Adrenal gland (tissue), 12 donors: Measurements from ENCODE around the gene AP1S1. TPM values are rescaled to one million over a fixed set of nuclear protein-coding genes. Genes with fewer than 3 reads are reported as not detected.

ENCODE experiments used
- DNase-seq, 7 donors: peaks; one replicate each; pipeline ENCODE4 v3.0.0-alpha.2; 2019 to 2020
- H3K27ac ChIP-seq, 5 donors: fragments of 200-600 bp; sonication (generic) in 4 of 5; 1 replicate in 3 of 5; 2 replicates in 2 of 5; pipeline versions ENCODE4 v1.5.1 to v1.8.0; 2016 to 2020; ENCODE audit warnings: mild to moderate bottlenecking in 1 of 5
- H3K27me3 ChIP-seq: fragments of 200-600 bp; 2 replicates; pipeline ENCODE4 v1.8.0; 2021
- H3K36me3 ChIP-seq, 2 donors: fragments of 200-600 bp; replicated peaks in 1 of 2; 1 replicate in 1 of 2; 2 replicates in 1 of 2; pipeline versions ENCODE4 v1.5.1 to v1.8.0; 2018 to 2022
- H3K4me1 ChIP-seq, 2 donors: fragments of 200-600 bp; replicated peaks in 1 of 2; 1 replicate in 1 of 2; 2 replicates in 1 of 2; pipeline versions ENCODE4 v1.5.1 to v1.8.0; 2018 to 2021
- H3K4me3 ChIP-seq, 4 donors: fragments of 200-600 bp; sonication (generic) in 3 of 4; one replicate each; pipeline ENCODE4 v1.5.1; 2016 to 2018
- H3K9me3 ChIP-seq, 3 donors: fragments of 200-600 bp; sonication (generic) in 1 of 3; replicated peaks in 1 of 3; 1 replicate in 2 of 3; 2 replicates in 1 of 3; pipeline versions ENCODE4 v1.5.1 to v1.8.0; 2016 to 2021
- CTCF ChIP-seq, 6 experiments: fragments of 450-650 bp in 4 of 6; fragments of 200-600 bp in 2 of 6; sonication (generic) in 1 of 6; IDR thresholded peaks; 1 replicate in 5 of 6; 2 replicates in 1 of 6; pipeline versions ENCODE4 v1.5.1 to v1.8.0; 2016 to 2021; ENCODE audit warnings: antibody characterized with exemption in 6 of 6, mild to moderate bottlenecking in 2 of 6, moderate library complexity in 1 of 6
- POLR2A ChIP-seq, 2 donors: fragments of 450-650 bp; IDR thresholded peaks; one replicate each; pipeline ENCODE4 v1.6.1; 2017; ENCODE audit warnings: antibody characterized with exemption in 2 of 2, mild to moderate bottlenecking in 2 of 2, moderate library complexity in 1 of 2
- WGBS, 4 donors: extraction: QIAGEN DNeasy Blood & Tissue Kit in 2 of 4; methylation state at CpG; one replicate each; pipeline versions ENCODE4 v1.1.5 to v1.1.7; 2013 to 2017; 5-methylcytosine and 5-hydroxymethylcytosine counted together
- intact Hi-C, 2 donors: fragments of 100-400 bp; cut with DNase I; formaldehyde crosslinking; loops; one replicate each; pipeline versions ENCODE4 v1.14.1 to v1.15.0; 2022 to 2023
- polyA plus RNA-seq, 3 donors: library from polyadenylated mRNA; stranded (reverse); fragments of 200-250 nt in 2 of 3; fragments of 350-450 nt in 1 of 3; fragmentation: Illumina TruSeq in 1 of 3; extraction: RNeasy Lipid Tissue Mini Kit (QIAGEN cat#74804) in 1 of 3; gene quantifications; one replicate each; pipeline ENCODE4 v1.2.3, GENCODE V29; 2013 to 2014
- total RNA-seq, 9 donors: library from RNA; depleted of rRNA in 4 of 9; stranded (reverse); fragments of >200 nt in 4 of 9; fragments of 120-200 nt in 1 of 9; fragmentation: NEBNext Ultra II Directional in 1 of 9; extraction: Animal tissue kit (Norgen Biotek cat#: 25700) in 1 of 9; gene quantifications; one replicate each; pipeline versions ENCODE4 v1.1.0 to v1.2.4, GENCODE V29; 2013 to 2023
- donor health status: healthy with polysubstance abuse.
- donor health status: Bipolar disorder and iron deficiency.
- donor health status: DM: yes; HTN: yes; CAD: no.
- donor health status: DM: no; HTN: no; CAD: no.
- donor health status: DM: no; HTN: no; CAD: no.
- donor health status: DM: yes; HTN: yes; CAD: no.

Gene AP1S1
- total and polyA plus RNA-seq, 12 donors, result 20.4 to 190 (median 39.0) TPM

DNA sequence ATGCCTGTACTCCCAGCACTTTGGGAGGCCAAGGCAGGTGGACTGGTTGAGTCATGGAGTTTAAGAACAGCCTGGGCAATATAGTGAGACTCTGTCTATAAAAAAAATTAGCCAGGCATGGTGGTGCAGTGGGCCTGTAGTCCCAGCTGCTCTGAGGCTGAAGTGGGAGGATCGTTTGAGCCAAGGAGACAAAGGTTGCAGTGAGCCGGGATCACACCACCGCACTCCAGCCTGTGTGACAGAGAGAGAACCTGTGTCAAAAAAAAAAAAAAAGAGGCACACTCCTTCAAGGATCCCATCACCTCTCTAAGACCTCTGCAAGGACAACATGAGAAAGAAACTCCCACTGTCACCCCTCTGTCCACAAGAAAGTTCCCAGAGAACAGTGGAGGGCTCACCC lies 21.4 kb downstream of the AP1S1 start:
- H3K27me3 ChIP-seq, result peaks cover 90% of the 10 kb centered on the region
- no peaks in the 10 kb centered on the region for H3K36me3 ChIP-seq
- TF ChIP-seq CTCF (IDR thresholded peaks at IDR 0.05) (no peak), POLR2A (IDR thresholded peaks at IDR 0.05) (no peak)
- WGBS, 4 donors, result 35 to 58% (median 43%) methylated on average over 2 to 3 of the region's 3 CpGs
- H3K4me1 ChIP-seq, result peaks cover 12 to 24% of the 10 kb centered on the region in 2 donors
- intact Hi-C loops, result no loop called here
- no peak for DNase-seq
- no peaks in the 10 kb centered on the region for H3K9me3 ChIP-seq
- no peak overlapping the region for H3K27ac ChIP-seq
- no peak overlapping the region for H3K4me3 ChIP-seq

- TF ChIP-seq CTCF (IDR thresholded peaks at IDR 0.05) (no peak), POLR2A (IDR thresholded peaks at IDR 0.05) (no peak)
- peaks cover 11 to 17% of the 10 kb centered on the region in 2 donors for H3K4me1 ChIP-seq
- DNase-seq, result no peak
- H3K9me3 ChIP-seq, result no peaks in the 10 kb centered on the region
- 75 to 81% (median 81%) methylated on average over 2 of the region's 2 CpGs; no CpG with 5 or more reads in 1 of the 4 donors for WGBS, 4 donors
- no peak overlapping the region for H3K4me3 ChIP-seq
- no peaks in the 10 kb centered on the region for H3K36me3 ChIP-seq
- H3K27ac ChIP-seq, result no peak overlapping the region
- peaks cover 79% of the 10 kb centered on the region for H3K27me3 ChIP-seq
- intact Hi-C loops, result no loop called here
These were observed 23.4 kb downstream of the AP1S1 start for GRCh38 chr7:101177644-101178043.

DNA sequence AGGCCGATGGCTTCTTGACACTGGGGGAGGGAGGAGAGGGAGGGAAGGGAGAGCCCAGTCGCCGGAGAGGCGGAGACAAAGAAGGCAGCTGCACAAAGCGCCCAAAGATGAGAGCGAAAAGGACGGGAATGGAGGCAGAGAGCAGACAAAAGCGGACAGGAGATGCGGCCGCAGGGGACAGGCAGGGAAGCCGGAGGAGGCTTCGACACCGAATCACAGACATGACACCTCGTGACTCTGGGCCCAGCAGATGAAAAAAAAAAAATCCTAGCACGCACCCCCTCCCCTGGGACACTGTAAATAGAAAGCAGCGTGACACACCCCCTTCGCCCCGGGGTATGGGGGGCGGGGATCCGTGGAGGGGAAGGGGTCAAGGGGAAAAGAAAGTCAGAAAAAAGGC lies 24.8 kb downstream of the AP1S1 start:
- Histone ChIP-seq H3K4me3 (no peak overlapping the region), H3K27ac (no peak overlapping the region), H3K4me1 (peaks cover 0 to 5% of the 10 kb centered on the region in 2 donors), H3K36me3 (no peaks in the 10 kb centered on the region), H3K27me3 (peaks cover 66% of the 10 kb centered on the region), H3K9me3 (no peaks in the 10 kb centered on the region)
- WGBS, 4 donors, result 1 to 3% (median 3%) methylated on average over 15 to 20 of the region's 20 CpGs
- TF ChIP-seq CTCF (IDR thresholded peaks at IDR 0.05) (no peak), POLR2A (IDR thresholded peaks at IDR 0.05) (no peak)
- intact Hi-C loops, result no loop called here
- DNase-seq, result no peak

- Histone ChIP-seq H3K9me3 (no peaks in the 10 kb centered on the region), H3K36me3 (no peaks in the 10 kb centered on the region), H3K4me3 (no peak overlapping the region), H3K27me3 (peaks cover 64% of the 10 kb centered on the region), H3K27ac (no peak overlapping the region), H3K4me1 (peaks cover 0 to 5% of the 10 kb centered on the region in 2 donors)
- no peak for DNase-seq
- TF ChIP-seq POLR2A (IDR thresholded peaks at IDR 0.05), result no peak
- 0 to 13% (median 2%) methylated on average over 3 to 27 of the region's 27 CpGs for WGBS, 4 donors
- intact Hi-C loops, result loop anchor here in 1 of 2 donors (5.0 kb wide), 1 partner anchor 53 kb away; no protein-coding TSS in a partner anchor
These were observed 25.4 kb downstream of the AP1S1 start for GRCh38 chr7:101179713-101180112.

- Histone ChIP-seq H3K36me3 (no peaks in the 10 kb centered on the region), H3K27me3 (peaks cover 59% of the 10 kb centered on the region), H3K4me3 (no peak within 1 kb of the TSS), H3K4me1 (peaks cover 0 to 5% of the 10 kb centered on the region in 2 donors), H3K9me3 (no peaks in the 10 kb centered on the region), H3K27ac (no peak within 1 kb of the TSS)
- 3 to 5% (median 4%) methylated on average over 14 to 56 of the region's 56 CpGs for WGBS, 4 donors
- no peak for DNase-seq
- no peak for TF ChIP-seq CTCF (IDR thresholded peaks at IDR 0.05)
- no peak for TF ChIP-seq POLR2A (IDR thresholded peaks at IDR 0.05)
- intact Hi-C loops, result loop anchor here in 1 of 2 donors (5.0 kb wide), 1 partner anchor 52 kb away; no protein-coding TSS in a partner anchor
These were observed 26.0 kb downstream of the AP1S1 start, which contains the start of gene NAT16 for GRCh38 chr7:101180130-101180755. TSS of gene NAT16 (minus strand) at chr7:101180293. CDS start at chr7:101174807, 5,486 bp downstream.
